ENCODE measurements around the gene C4orf50. TPM values are rescaled to one million over a fixed set of nuclear protein-coding genes. Genes with fewer than 3 reads are reported as not detected.

The C4orf50 gene
- total RNA-seq, 1 experiment from 2014 or later, result not detected

DNA sequence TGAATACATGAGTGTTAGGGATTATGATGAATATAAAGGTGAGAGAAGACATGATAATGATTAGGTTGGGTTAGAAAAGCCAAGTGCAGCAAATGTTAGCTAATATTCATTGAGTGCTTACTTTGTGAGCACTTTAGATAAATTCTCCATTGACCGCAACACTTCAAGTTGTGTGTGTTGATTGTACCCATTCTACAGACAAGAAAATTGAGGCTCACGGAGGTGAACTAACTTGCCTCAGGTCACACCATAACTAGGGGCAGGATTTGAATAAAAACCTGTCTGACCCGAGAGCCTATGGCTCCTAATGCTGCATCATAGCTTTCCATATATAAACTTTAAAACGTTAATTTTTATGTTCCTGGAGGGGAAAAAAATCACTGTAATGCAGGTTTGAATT, 15.2 kb upstream of the C4orf50 start:
- Histone ChIP-seq H4K20me1 (ENCODE audit: insufficient read depth) (no peaks in the 10 kb centered on the region), H3K4me2 (no peak overlapping the region), H3F3A (ENCODE audit: insufficient read depth, low read depth) (no peaks in the 10 kb centered on the region), H3K4me1 (replicated peaks; ENCODE audit: insufficient read depth) (no peaks in the 10 kb centered on the region), H3K27ac (no peak overlapping the region), H3K27me3 (ENCODE audit: insufficient read depth, low read depth) (peaks cover 79% of the 10 kb centered on the region), H3K4me3 (no peak overlapping the region), H3K79me2 (ENCODE audit: low read depth) (no peaks in the 10 kb centered on the region), H3K9me2 (ENCODE audit: insufficient read depth) (no peaks in the 10 kb centered on the region), H2AFZ (no peak overlapping the region), H3K36me3 (ENCODE audit: low read depth) (no peaks in the 10 kb centered on the region), H3K9me3 (ENCODE audit: insufficient read depth, low read depth) (no peaks in the 10 kb centered on the region)
- TF ChIP-seq EZH2 (IDR thresholded peaks at IDR 0.05; ENCODE audit: low read depth), result no peak
- TF ChIP-seq CTCF (conservative IDR thresholded peaks at IDR 0.05), result no peak
- CTCF ChIA-PET, result no interaction called here
- BruUV-seq (replicated peaks), result no TSS peak
- DNase-seq, result no peak
- intact Hi-C loops (cut with micrococcal nuclease; ENCODE audit: unreplicated experiment), result no loop called here
- POLR2A ChIA-PET (ENCODE audit: unreplicated experiment), result no interaction called here

GRCh38 chr4:6032249-6033244, 14.3 kb upstream of the C4orf50 start:
- no TSS peak for BruUV-seq (replicated peaks)
- ChIA-PET CTCF (no interaction called here), POLR2A (ENCODE audit: unreplicated experiment) (no interaction called here)
- H3K79me2 ChIP-seq (ENCODE audit: low read depth), result no peaks in the 10 kb centered on the region
- no peaks in the 10 kb centered on the region for H4K20me1 ChIP-seq (ENCODE audit: insufficient read depth)
- peak in 1 of 2 experiments; percentile 22 for DNase-seq
- TF ChIP-seq EZH2 (IDR thresholded peaks at IDR 0.05; ENCODE audit: low read depth), result no peak
- TF ChIP-seq CTCF (conservative IDR thresholded peaks at IDR 0.05), result no peak
- no peaks in the 10 kb centered on the region for H3K9me3 ChIP-seq (ENCODE audit: insufficient read depth, low read depth)
- no peak overlapping the region for H3K4me3 ChIP-seq
- intact Hi-C loops (cut with micrococcal nuclease; ENCODE audit: unreplicated experiment), result loop anchor here (1.0 kb wide), 1 partner anchor 55 kb away; no protein-coding TSS in a partner anchor
- H3K4me2 ChIP-seq, result no peak overlapping the region
- H3K27ac ChIP-seq, result no peak overlapping the region
- peaks cover 87% of the 10 kb centered on the region for H3K27me3 ChIP-seq (ENCODE audit: insufficient read depth, low read depth)
- H3F3A ChIP-seq (ENCODE audit: insufficient read depth, low read depth), result no peaks in the 10 kb centered on the region
- H3K36me3 ChIP-seq (ENCODE audit: low read depth), result no peaks in the 10 kb centered on the region
- no peak overlapping the region for H2AFZ ChIP-seq
- H3K9me2 ChIP-seq (ENCODE audit: insufficient read depth), result no peaks in the 10 kb centered on the region
- no peaks in the 10 kb centered on the region for H3K4me1 ChIP-seq (replicated peaks; ENCODE audit: insufficient read depth)

GRCh38 chr4:6031846-6032245, 13.6 kb upstream of the C4orf50 start:
- DNase-seq, result no peak
- no TSS peak for BruUV-seq (replicated peaks)
- ChIA-PET CTCF (interaction anchor here (0.6 kb wide), 1 partner anchor 63 kb away, joined by 3 read pairs; no protein-coding TSS in a partner anchor), POLR2A (ENCODE audit: unreplicated experiment) (no interaction called here)
- TF ChIP-seq EZH2 (IDR thresholded peaks at IDR 0.05; ENCODE audit: low read depth) (no peak), CTCF (conservative IDR thresholded peaks at IDR 0.05) (no peak)
- no peaks in the 10 kb centered on the region for H3K4me1 ChIP-seq (replicated peaks; ENCODE audit: insufficient read depth)
- no peak overlapping the region for H3K27ac ChIP-seq
- intact Hi-C loops (cut with micrococcal nuclease; ENCODE audit: unreplicated experiment), result loop anchor here (1.0 kb wide), 1 partner anchor 55 kb away; no protein-coding TSS in a partner anchor
- no peaks in the 10 kb centered on the region for H3K9me3 ChIP-seq (ENCODE audit: insufficient read depth, low read depth)
- H3F3A ChIP-seq (ENCODE audit: insufficient read depth, low read depth), result no peaks in the 10 kb centered on the region
- no peaks in the 10 kb centered on the region for H4K20me1 ChIP-seq (ENCODE audit: insufficient read depth)
- peaks cover 94% of the 10 kb centered on the region for H3K27me3 ChIP-seq (ENCODE audit: insufficient read depth, low read depth)
- H3K79me2 ChIP-seq (ENCODE audit: low read depth), result no peaks in the 10 kb centered on the region
- no peaks in the 10 kb centered on the region for H3K36me3 ChIP-seq (ENCODE audit: low read depth)
- H3K9me2 ChIP-seq (ENCODE audit: insufficient read depth), result no peaks in the 10 kb centered on the region
- H3K4me2 ChIP-seq, result no peak overlapping the region
- no peak overlapping the region for H3K4me3 ChIP-seq
- no peak overlapping the region for H2AFZ ChIP-seq

Measured in PC-9 (cell line).